GM23338 (cell line): ENCODE data around the gene NFATC1. TPM values are rescaled to one million over a fixed set of nuclear protein-coding genes. Genes with fewer than 3 reads are reported as not detected.

Source experiments
- ATAC-seq: fragments of 200-7000 bp; cut with Tn5 transposase; 3 replicates; pipeline ENCODE4 v1.9.1; 2020
- DNase-seq: peaks from one replicate; pipeline ENCODE4 v3.0.0-alpha.2; 2015; ENCODE audit warnings: low spot score
- H2AFZ ChIP-seq: fragments of 200-600 bp; sonication (generic); 2 replicates; pipeline ENCODE4 v1.8.0; 2016; ENCODE audit warnings: antibody characterized with exemption, mild to moderate bottlenecking, moderate library complexity
- H3F3A ChIP-seq: fragments of 200-600 bp; sonication (generic); replicated peaks from 2 replicates; pipeline ENCODE4 v1.8.0; 2017; ENCODE audit warnings: antibody characterized with exemption, mixed run types, low read depth
- H3K27ac ChIP-seq: fragments of 200-600 bp; sonication (generic); 2 replicates; pipeline ENCODE4 v1.6.1; 2016; ENCODE audit warnings: low read depth
- H3K27me3 ChIP-seq: fragments of 200-600 bp; sonication (generic); 2 replicates; pipeline ENCODE4 v1.8.0; 2016; ENCODE audit warnings: mild to moderate bottlenecking, mixed run types, moderate library complexity; ENCODE audit not compliant: insufficient read depth
- H3K36me3 ChIP-seq: fragments of 200-600 bp; sonication (generic); 2 replicates; pipeline ENCODE4 v1.8.0; 2016; ENCODE audit warnings: mild to moderate bottlenecking; ENCODE audit not compliant: insufficient read depth
- H3K4me1 ChIP-seq: fragments of 200-600 bp; sonication (generic); 2 replicates; pipeline ENCODE4 v1.8.0; 2016; ENCODE audit warnings: mild to moderate bottlenecking, moderate library complexity; ENCODE audit not compliant: insufficient read depth
- H3K4me2 ChIP-seq: fragments of 200-600 bp; sonication (generic); 2 replicates; pipeline ENCODE4 v1.7.1; 2017; ENCODE audit warnings: mixed run types
- H3K4me3 ChIP-seq: fragments of 200-600 bp; sonication (generic); 2 replicates; pipeline ENCODE4 v1.6.1; 2016; ENCODE audit warnings: mixed run types
- H3K79me2 ChIP-seq: fragments of 200-600 bp; sonication (generic); replicated peaks from 2 replicates; pipeline ENCODE4 v1.8.0; 2017; ENCODE audit warnings: mild to moderate bottlenecking; ENCODE audit not compliant: insufficient read depth
- H3K9me2 ChIP-seq: fragments of 200-600 bp; sonication (generic); 2 replicates; pipeline ENCODE4 v1.8.0; 2017; ENCODE audit not compliant: insufficient read depth
- H4K20me1 ChIP-seq: fragments of 200-600 bp; sonication (generic); replicated peaks from 2 replicates; pipeline ENCODE4 v1.8.0; 2017; ENCODE audit warnings: mild to moderate bottlenecking; ENCODE audit not compliant: insufficient read depth
- H3K27ac Mint-ChIP-seq: 2 replicates; pipeline ENCODE4 v1.8.0; 2020; ENCODE audit warnings: inconsistent platforms, mild to moderate bottlenecking, moderate library complexity, mixed read lengths
- H3K27me3 Mint-ChIP-seq: 3 replicates; pipeline ENCODE4 v1.8.0; 2022; ENCODE audit warnings: low read depth, mild to moderate bottlenecking, moderate library complexity, mixed read lengths, inconsistent platforms; ENCODE audit not compliant: insufficient read depth, poor library complexity
- H3K36me3 Mint-ChIP-seq: 3 replicates; pipeline ENCODE4 v1.8.0; 2021; ENCODE audit warnings: low read depth, mild to moderate bottlenecking, inconsistent platforms, moderate library complexity, mixed read lengths
- H3K4me1 Mint-ChIP-seq: 3 replicates; pipeline ENCODE4 v1.8.0; 2020; ENCODE audit warnings: mild to moderate bottlenecking, inconsistent platforms, mixed read lengths
- H3K4me3 Mint-ChIP-seq: 3 replicates; pipeline ENCODE4 v1.8.0; 2021; ENCODE audit warnings: moderate library complexity, mild to moderate bottlenecking, inconsistent platforms, mixed read lengths
- H3K9me3 Mint-ChIP-seq: 3 replicates; pipeline ENCODE4 v1.8.0; 2020; ENCODE audit warnings: moderate library complexity, mild to moderate bottlenecking, inconsistent platforms, mixed read lengths
- CREB1 ChIP-seq: fragments of 250-450 bp; sonication (Bioruptor Pico); IDR thresholded peaks from 2 replicates; pipeline ENCODE4 v1.5.0; 2020; ENCODE audit warnings: low read depth, mild to moderate bottlenecking, moderate library complexity
- EZH2 ChIP-seq: fragments of 200-600 bp; sonication (generic); IDR thresholded peaks from one replicate; pipeline ENCODE4 v1.8.0; 2017; ENCODE audit warnings: antibody characterized with exemption, mild to moderate bottlenecking, low read depth; ENCODE audit not compliant: unreplicated experiment
- EZH2phosphoT487 ChIP-seq: fragments of 200-600 bp; sonication (generic); IDR thresholded peaks from one replicate; pipeline ENCODE4 v1.8.1; 2018; ENCODE audit warnings: antibody characterized with exemption; ENCODE audit not compliant: unreplicated experiment
- JUNB ChIP-seq: IDR thresholded peaks from one replicate; pipeline ENCODE4 v1.6.1; 2016; ENCODE audit warnings: antibody characterized with exemption; ENCODE audit not compliant: unreplicated experiment
- NANOG ChIP-seq: IDR thresholded peaks from 2 replicates; pipeline ENCODE4 v1.6.1; 2016; ENCODE audit warnings: antibody characterized with exemption, borderline replicate concordance
- POLR2AphosphoS5 ChIP-seq: IDR thresholded peaks from 2 replicates; pipeline ENCODE4 v1.6.1; 2016; ENCODE audit warnings: antibody characterized with exemption, low read depth
- STAT1 ChIP-seq: IDR thresholded peaks from one replicate; pipeline ENCODE4 v1.6.1; 2016; ENCODE audit warnings: antibody characterized with exemption; ENCODE audit not compliant: unreplicated experiment
- ZNF331 ChIP-seq: fragments of 250-450 bp; sonication (Bioruptor Pico); IDR thresholded peaks from 2 replicates; pipeline ENCODE4 v1.5.0; 2020; ENCODE audit warnings: low read depth, mild to moderate bottlenecking, moderate library complexity
- polyA plus RNA-seq: library from polyadenylated mRNA; unstranded; fragments of >200 nt; fragmentation: Nextera tagmentation; extraction: Ambion mirVana; gene quantifications from 2 replicates; pipeline ENCODE4 v1.2.1, GENCODE V29; 2016
- total RNA-seq: library from RNA; depleted of rRNA; stranded (reverse); fragments of >200 nt; shearing (Covaris generic); gene quantifications from 2 replicates; pipeline ENCODE4 v1.2.3, GENCODE V29; 2014
- TF ChIP-seq, protein P1 (sequence below): IDR thresholded peaks from 2 replicates; pipeline ENCODE4 v1.6.1; 2016; ENCODE audit warnings: antibody characterized with exemption
- TF ChIP-seq, protein P2 (sequence below): IDR thresholded peaks from one replicate; pipeline ENCODE4 v1.6.1; 2018; ENCODE audit warnings: antibody characterized with exemption; ENCODE audit not compliant: unreplicated experiment
- TF ChIP-seq, protein P3 (sequence below): fragments of 250-450 bp; sonication (Bioruptor Pico); IDR thresholded peaks from 2 replicates; pipeline ENCODE4 v1.5.0; 2020; ENCODE audit warnings: mild to moderate bottlenecking, moderate library complexity

The NFATC1 gene
- total and polyA plus RNA-seq, 2 experiments from 2014 or later, result 3.9 to 6.4 TPM

DNA sequence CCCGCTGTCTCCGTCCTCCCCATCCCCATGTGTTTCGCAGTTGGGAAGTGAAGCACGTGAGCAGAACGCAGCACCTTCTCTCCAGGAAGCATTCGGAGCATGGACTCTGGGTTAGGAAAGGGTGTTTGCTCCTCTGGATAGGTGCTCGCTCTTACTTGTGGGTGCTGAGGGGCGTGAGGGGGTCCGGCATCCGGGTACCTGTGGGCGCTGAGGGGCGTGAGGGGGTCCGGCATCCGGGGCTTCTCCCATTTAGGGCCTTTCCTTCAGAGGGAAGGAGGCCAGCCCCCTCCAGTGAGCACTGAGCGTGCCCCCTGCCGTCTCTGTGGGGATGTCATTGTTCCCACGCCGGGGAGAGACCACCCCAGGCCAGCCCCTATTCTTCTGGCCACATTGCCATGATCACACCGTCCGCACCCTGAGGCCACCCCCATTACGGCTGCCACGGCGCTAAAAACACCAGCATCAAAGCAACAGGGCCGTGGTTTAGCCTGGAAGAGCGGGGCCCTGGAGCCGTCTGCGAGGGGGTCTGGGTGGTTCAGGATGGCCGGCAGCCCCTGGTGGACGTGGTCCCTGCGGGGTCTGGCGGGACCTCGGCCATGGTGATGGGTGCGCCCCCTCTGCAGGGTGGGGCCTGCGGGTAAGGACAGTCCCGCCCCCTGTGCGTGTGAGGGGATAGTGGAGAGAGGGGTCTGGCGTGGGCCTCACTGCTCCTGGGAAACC is 41.0 kb downstream of the NFATC1 start:
- Histone ChIP-seq H3K79me2 (no peaks in the 10 kb centered on the region), H3K4me2 (no peak overlapping the region), H3K9me2 (no peaks in the 10 kb centered on the region), H3F3A (no peaks in the 10 kb centered on the region), H3K4me1 (no peaks in the 10 kb centered on the region), H4K20me1 (no peaks in the 10 kb centered on the region), H3K27me3 (no peaks in the 10 kb centered on the region), H3K36me3 (no peaks in the 10 kb centered on the region), H3K27ac (no peak overlapping the region), H3K4me3 (no peak overlapping the region), H2AFZ (no peak overlapping the region)
- Mint-ChIP-seq H3K27ac (no peak overlapping the region), H3K4me1 (no peaks in the 10 kb centered on the region), H3K27me3 (peaks cover 11% of the 10 kb centered on the region), H3K36me3 (no peaks in the 10 kb centered on the region), H3K9me3 (no peaks in the 10 kb centered on the region), H3K4me3 (no peak overlapping the region)
- TF ChIP-seq, protein P1, sequence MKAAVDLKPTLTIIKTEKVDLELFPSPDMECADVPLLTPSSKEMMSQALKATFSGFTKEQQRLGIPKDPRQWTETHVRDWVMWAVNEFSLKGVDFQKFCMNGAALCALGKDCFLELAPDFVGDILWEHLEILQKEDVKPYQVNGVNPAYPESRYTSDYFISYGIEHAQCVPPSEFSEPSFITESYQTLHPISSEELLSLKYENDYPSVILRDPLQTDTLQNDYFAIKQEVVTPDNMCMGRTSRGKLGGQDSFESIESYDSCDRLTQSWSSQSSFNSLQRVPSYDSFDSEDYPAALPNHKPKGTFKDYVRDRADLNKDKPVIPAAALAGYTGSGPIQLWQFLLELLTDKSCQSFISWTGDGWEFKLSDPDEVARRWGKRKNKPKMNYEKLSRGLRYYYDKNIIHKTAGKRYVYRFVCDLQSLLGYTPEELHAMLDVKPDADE, result no peak
- TF ChIP-seq EZH2phosphoT487 (no peak), CREB1 (CRISPR knock-in tag) (no peak), JUNB (no peak), ZNF331 (CRISPR knock-in tag) (no peak), EZH2 (no peak), NANOG (no peak), STAT1 (no peak), POLR2AphosphoS5 (no peak)
- TF ChIP-seq, protein P2, sequence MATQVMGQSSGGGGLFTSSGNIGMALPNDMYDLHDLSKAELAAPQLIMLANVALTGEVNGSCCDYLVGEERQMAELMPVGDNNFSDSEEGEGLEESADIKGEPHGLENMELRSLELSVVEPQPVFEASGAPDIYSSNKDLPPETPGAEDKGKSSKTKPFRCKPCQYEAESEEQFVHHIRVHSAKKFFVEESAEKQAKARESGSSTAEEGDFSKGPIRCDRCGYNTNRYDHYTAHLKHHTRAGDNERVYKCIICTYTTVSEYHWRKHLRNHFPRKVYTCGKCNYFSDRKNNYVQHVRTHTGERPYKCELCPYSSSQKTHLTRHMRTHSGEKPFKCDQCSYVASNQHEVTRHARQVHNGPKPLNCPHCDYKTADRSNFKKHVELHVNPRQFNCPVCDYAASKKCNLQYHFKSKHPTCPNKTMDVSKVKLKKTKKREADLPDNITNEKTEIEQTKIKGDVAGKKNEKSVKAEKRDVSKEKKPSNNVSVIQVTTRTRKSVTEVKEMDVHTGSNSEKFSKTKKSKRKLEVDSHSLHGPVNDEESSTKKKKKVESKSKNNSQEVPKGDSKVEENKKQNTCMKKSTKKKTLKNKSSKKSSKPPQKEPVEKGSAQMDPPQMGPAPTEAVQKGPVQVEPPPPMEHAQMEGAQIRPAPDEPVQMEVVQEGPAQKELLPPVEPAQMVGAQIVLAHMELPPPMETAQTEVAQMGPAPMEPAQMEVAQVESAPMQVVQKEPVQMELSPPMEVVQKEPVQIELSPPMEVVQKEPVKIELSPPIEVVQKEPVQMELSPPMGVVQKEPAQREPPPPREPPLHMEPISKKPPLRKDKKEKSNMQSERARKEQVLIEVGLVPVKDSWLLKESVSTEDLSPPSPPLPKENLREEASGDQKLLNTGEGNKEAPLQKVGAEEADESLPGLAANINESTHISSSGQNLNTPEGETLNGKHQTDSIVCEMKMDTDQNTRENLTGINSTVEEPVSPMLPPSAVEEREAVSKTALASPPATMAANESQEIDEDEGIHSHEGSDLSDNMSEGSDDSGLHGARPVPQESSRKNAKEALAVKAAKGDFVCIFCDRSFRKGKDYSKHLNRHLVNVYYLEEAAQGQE, result no peak
- TF ChIP-seq, protein P3, sequence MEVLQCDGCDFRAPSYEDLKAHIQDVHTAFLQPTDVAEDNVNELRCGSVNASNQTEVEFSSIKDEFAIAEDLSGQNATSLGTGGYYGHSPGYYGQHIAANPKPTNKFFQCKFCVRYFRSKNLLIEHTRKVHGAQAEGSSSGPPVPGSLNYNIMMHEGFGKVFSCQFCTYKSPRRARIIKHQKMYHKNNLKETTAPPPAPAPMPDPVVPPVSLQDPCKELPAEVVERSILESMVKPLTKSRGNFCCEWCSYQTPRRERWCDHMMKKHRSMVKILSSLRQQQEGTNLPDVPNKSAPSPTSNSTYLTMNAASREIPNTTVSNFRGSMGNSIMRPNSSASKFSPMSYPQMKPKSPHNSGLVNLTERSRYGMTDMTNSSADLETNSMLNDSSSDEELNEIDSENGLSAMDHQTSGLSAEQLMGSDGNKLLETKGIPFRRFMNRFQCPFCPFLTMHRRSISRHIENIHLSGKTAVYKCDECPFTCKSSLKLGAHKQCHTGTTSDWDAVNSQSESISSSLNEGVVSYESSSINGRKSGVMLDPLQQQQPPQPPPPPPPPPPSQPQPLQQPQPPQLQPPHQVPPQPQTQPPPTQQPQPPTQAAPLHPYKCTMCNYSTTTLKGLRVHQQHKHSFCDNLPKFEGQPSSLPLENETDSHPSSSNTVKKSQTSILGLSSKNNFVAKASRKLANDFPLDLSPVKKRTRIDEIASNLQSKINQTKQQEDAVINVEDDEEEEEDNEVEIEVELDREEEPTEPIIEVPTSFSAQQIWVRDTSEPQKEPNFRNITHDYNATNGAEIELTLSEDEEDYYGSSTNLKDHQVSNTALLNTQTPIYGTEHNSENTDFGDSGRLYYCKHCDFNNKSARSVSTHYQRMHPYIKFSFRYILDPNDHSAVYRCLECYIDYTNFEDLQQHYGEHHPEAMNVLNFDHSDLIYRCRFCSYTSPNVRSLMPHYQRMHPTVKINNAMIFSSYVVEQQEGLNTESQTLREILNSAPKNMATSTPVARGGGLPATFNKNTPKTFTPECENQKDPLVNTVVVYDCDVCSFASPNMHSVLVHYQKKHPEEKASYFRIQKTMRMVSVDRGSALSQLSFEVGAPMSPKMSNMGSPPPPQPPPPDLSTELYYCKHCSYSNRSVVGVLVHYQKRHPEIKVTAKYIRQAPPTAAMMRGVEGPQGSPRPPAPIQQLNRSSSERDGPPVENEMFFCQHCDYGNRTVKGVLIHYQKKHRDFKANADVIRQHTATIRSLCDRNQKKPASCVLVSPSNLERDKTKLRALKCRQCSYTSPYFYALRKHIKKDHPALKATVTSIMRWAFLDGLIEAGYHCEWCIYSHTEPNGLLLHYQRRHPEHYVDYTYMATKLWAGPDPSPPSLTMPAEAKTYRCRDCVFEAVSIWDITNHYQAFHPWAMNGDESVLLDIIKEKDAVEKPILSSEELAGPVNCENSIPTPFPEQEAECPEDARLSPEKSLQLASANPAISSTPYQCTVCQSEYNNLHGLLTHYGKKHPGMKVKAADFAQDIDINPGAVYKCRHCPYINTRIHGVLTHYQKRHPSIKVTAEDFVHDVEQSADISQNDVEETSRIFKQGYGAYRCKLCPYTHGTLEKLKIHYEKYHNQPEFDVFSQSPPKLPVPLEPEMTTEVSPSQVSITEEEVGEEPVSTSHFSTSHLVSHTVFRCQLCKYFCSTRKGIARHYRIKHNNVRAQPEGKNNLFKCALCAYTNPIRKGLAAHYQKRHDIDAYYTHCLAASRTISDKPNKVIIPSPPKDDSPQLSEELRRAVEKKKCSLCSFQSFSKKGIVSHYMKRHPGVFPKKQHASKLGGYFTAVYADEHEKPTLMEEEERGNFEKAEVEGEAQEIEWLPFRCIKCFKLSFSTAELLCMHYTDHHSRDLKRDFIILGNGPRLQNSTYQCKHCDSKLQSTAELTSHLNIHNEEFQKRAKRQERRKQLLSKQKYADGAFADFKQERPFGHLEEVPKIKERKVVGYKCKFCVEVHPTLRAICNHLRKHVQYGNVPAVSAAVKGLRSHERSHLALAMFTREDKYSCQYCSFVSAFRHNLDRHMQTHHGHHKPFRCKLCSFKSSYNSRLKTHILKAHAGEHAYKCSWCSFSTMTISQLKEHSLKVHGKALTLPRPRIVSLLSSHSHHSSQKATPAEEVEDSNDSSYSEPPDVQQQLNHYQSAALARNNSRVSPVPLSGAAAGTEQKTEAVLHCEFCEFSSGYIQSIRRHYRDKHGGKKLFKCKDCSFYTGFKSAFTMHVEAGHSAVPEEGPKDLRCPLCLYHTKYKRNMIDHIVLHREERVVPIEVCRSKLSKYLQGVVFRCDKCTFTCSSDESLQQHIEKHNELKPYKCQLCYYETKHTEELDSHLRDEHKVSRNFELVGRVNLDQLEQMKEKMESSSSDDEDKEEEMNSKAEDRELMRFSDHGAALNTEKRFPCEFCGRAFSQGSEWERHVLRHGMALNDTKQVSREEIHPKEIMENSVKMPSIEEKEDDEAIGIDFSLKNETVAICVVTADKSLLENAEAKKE (CRISPR knock-in tag), result no peak
- DNase-seq (no peak), ATAC-seq (no peak; the same call in 2 of the 3 replicates)
